ENCODE measurements around the gene ENTPD2. TPM values are rescaled to one million over a fixed set of nuclear protein-coding genes. Genes with fewer than 3 reads are reported as not detected.

The ENTPD2 gene
- total and polyA plus RNA-seq, 2 donors (not counting 1 experiment from before 2014, with no cell fraction given): not detected

DNA sequence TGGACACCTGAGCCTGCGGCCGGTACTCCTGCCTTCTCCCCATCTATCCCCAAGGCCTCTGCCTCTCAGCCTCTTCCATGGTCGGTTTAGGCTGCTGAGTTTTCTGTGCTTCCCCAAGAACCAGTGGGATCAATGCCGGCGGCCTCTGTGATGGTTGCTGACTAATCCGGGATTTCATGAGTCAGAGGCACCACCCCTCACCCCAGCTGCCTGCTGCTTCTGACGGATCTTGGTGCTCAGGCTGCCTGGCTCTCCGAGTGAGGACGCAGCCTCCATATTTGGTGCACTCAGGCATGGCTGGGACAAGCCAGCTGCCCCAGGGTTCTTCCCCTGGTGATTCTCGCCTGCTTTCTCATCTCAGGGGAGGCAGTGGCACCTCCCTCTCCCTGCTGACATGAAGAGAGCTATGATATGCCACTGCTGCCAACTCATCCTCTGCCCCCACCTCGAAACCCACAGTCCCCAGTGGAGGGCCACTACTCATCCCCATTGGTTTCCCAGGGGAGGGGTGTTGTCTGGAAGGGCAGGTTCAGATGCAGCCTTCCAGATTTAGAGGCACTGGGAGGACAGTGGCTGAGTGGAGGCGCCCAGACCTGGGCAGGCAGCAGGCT is 29.6 kb upstream of the ENTPD2 start:
- Mint-ChIP-seq H3K4me3 (peak overlapping the region; percentile 34), H3K9me3 (ENCODE audit: insufficient read depth) (no peaks in the 10 kb centered on the region), H3K4me1 (peaks cover 38% of the 10 kb centered on the region), H3K27me3 (no peaks in the 10 kb centered on the region), H3K27ac (peak overlapping the region; percentile 82)
- TF ChIP-seq, protein P1, sequence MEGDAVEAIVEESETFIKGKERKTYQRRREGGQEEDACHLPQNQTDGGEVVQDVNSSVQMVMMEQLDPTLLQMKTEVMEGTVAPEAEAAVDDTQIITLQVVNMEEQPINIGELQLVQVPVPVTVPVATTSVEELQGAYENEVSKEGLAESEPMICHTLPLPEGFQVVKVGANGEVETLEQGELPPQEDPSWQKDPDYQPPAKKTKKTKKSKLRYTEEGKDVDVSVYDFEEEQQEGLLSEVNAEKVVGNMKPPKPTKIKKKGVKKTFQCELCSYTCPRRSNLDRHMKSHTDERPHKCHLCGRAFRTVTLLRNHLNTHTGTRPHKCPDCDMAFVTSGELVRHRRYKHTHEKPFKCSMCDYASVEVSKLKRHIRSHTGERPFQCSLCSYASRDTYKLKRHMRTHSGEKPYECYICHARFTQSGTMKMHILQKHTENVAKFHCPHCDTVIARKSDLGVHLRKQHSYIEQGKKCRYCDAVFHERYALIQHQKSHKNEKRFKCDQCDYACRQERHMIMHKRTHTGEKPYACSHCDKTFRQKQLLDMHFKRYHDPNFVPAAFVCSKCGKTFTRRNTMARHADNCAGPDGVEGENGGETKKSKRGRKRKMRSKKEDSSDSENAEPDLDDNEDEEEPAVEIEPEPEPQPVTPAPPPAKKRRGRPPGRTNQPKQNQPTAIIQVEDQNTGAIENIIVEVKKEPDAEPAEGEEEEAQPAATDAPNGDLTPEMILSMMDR (IDR thresholded peaks at IDR 0.05): no peak
- no peak for TF ChIP-seq EZH2 (IDR thresholded peaks at IDR 0.05; ENCODE audit: borderline replicate concordance, insufficient read depth, low read depth, low read length, poor library complexity, severe bottlenecking)
- DNase-seq (peak; percentile 49), ATAC-seq (ENCODE audit: low read depth) (no peak)
- Histone ChIP-seq H2AFZ (ENCODE audit: insufficient read depth, low read depth, low read length, poor library complexity, severe bottlenecking) (no peak overlapping the region), H3K4me1 (ENCODE audit: control insufficient read depth in 2 of 2, insufficient read depth in 2 of 2, low read length in 2 of 2) (peaks cover 20 to 44% of the 10 kb centered on the region in 2 donors), H3K27me3 (replicated peaks in 1 of 4; ENCODE audit: control extremely low read depth in 1 of 4, control insufficient read depth in 3 of 4, insufficient read depth in 4 of 4, low read length in 3 of 4) (no peaks in the 10 kb centered on the region), H3K9me3 (ENCODE audit: control extremely low read depth in 1 of 3, control insufficient read depth in 2 of 3, insufficient read depth in 1 of 3, low read length in 2 of 3) (no peaks in the 10 kb centered on the region), H3K36me3 (replicated peaks in 1 of 2; ENCODE audit: control extremely low read depth in 1 of 2, control insufficient read depth in 1 of 2, extremely low read depth in 1 of 2, insufficient read depth in 2 of 2, low read length in 1 of 2) (peaks cover 0 to 29% of the 10 kb centered on the region in 2 experiments), H3K79me2 (ENCODE audit: control insufficient read depth, insufficient read depth, low read length) (peaks cover 17% of the 10 kb centered on the region), H3K27ac (ENCODE audit: low read length in 2 of 2) (no peak overlapping the region), H3K4me3 (ENCODE audit: control extremely low read depth in 1 of 5, extremely low read depth in 1 of 5, insufficient read depth in 1 of 5, low read depth in 2 of 5, low read length in 4 of 5) (no peak overlapping the region), H3K4me2 (replicated peaks; ENCODE audit: low read depth, low read length, poor library complexity, severe bottlenecking) (no peak overlapping the region), H4K20me1 (ENCODE audit: control insufficient read depth, insufficient read depth, low read length, poor library complexity, severe bottlenecking) (peaks cover 19% of the 10 kb centered on the region), H3K9ac (ENCODE audit: low read length) (no peak overlapping the region)
- POLR2A ChIA-PET: interaction anchor here (1.5 kb wide), 1 partner anchor 16 kb away, joined by 5 read pairs; no protein-coding TSS in a partner anchor
- intact Hi-C loops (cut with micrococcal nuclease): no loop called here
- CTCF ChIA-PET: interaction anchor here (0.5 to 2.0 kb wide), 7 partner anchors 14 to 340 kb away, joined by 3 to 11 read pairs (median 4); partner anchors contain the start of gene SAPCD2
- WGBS (ENCODE audit: insufficient coverage): 45% methylated on average over 10 of the region's 12 CpGs

GRCh38 chr9:137082925-137083290 is 29.0 kb upstream of the ENTPD2 start:
- CTCF ChIA-PET: interaction anchor here (1.6 to 2.0 kb wide), 3 partner anchors 13 to 36 kb away, joined by 5 to 11 read pairs (median 8); partner anchors contain the start of gene SAPCD2
- no peak for ATAC-seq (ENCODE audit: low read depth)
- H2AFZ ChIP-seq (ENCODE audit: insufficient read depth, low read depth, low read length, poor library complexity, severe bottlenecking): no peak overlapping the region
- no peak overlapping the region for H3K9ac ChIP-seq (ENCODE audit: low read length)
- H3K27me3 ChIP-seq (replicated peaks in 1 of 4; ENCODE audit: control extremely low read depth in 1 of 4, control insufficient read depth in 3 of 4, insufficient read depth in 4 of 4, low read length in 3 of 4): no peaks in the 10 kb centered on the region
- 52% methylated on average over 5 of the region's 8 CpGs for WGBS (ENCODE audit: insufficient coverage)
- H3K27me3 Mint-ChIP-seq: no peaks in the 10 kb centered on the region
- H3K9me3 Mint-ChIP-seq (ENCODE audit: insufficient read depth): no peaks in the 10 kb centered on the region
- TF ChIP-seq, protein P1 (IDR thresholded peaks at IDR 0.05): no peak
- TF ChIP-seq EZH2 (IDR thresholded peaks at IDR 0.05; ENCODE audit: borderline replicate concordance, insufficient read depth, low read depth, low read length, poor library complexity, severe bottlenecking): no peak
- no peak overlapping the region for H3K27ac ChIP-seq (ENCODE audit: low read length in 2 of 2)
- POLR2A ChIA-PET: interaction anchor here (1.5 kb wide), 1 partner anchor 16 kb away, joined by 5 read pairs; no protein-coding TSS in a partner anchor
- no peak for DNase-seq
- H3K4me3 ChIP-seq (ENCODE audit: control extremely low read depth in 1 of 5, extremely low read depth in 1 of 5, insufficient read depth in 1 of 5, low read depth in 2 of 5, low read length in 4 of 5): no peak overlapping the region
- peaks cover 15% of the 10 kb centered on the region for H3K79me2 ChIP-seq (ENCODE audit: control insufficient read depth, insufficient read depth, low read length)
- peaks cover 24 to 45% of the 10 kb centered on the region in 2 donors for H3K4me1 ChIP-seq (ENCODE audit: control insufficient read depth in 2 of 2, insufficient read depth in 2 of 2, low read length in 2 of 2)
- peaks cover 0 to 29% of the 10 kb centered on the region in 2 experiments for H3K36me3 ChIP-seq (replicated peaks in 1 of 2; ENCODE audit: control extremely low read depth in 1 of 2, control insufficient read depth in 1 of 2, extremely low read depth in 1 of 2, insufficient read depth in 2 of 2, low read length in 1 of 2)
- H3K9me3 ChIP-seq (ENCODE audit: control extremely low read depth in 1 of 3, control insufficient read depth in 2 of 3, insufficient read depth in 1 of 3, low read length in 2 of 3): no peaks in the 10 kb centered on the region
- intact Hi-C loops (cut with micrococcal nuclease): no loop called here
- H3K4me3 Mint-ChIP-seq: no peak overlapping the region
- H4K20me1 ChIP-seq (ENCODE audit: control insufficient read depth, insufficient read depth, low read length, poor library complexity, severe bottlenecking): peaks cover 25% of the 10 kb centered on the region
- H3K4me1 Mint-ChIP-seq: peaks cover 38% of the 10 kb centered on the region
- peak overlapping the region; percentile 82 for H3K27ac Mint-ChIP-seq
- no peak overlapping the region for H3K4me2 ChIP-seq (replicated peaks; ENCODE audit: low read depth, low read length, poor library complexity, severe bottlenecking)
